Parathyroid adenoma (tissue), 2 donors: ENCODE results near the gene TUBB3.
"Not testable (repeated sequence)": the region's sequence is repeated elsewhere in the genome, so short reads cannot be mapped to it uniquely, and the experiment has no call there.

Experiments used
- H2AFZ ChIP-seq: fragments of 300-600 bp; sonication (generic); one replicate; pipeline ENCODE4 v1.7.0; 2017; ENCODE audit warnings: antibody characterized with exemption, mild to moderate bottlenecking
- H3K27ac ChIP-seq: fragments of 300-600 bp; sonication (generic); one replicate; pipeline ENCODE4 v1.7.0; 2017
- H3K27me3 ChIP-seq: fragments of 300-600 bp; sonication (generic); one replicate; pipeline ENCODE4 v1.7.0; 2017; ENCODE audit warnings: low read length; ENCODE audit not compliant: control insufficient read depth, insufficient read depth
- H3K36me3 ChIP-seq: fragments of 300-600 bp; sonication (generic); one replicate; pipeline ENCODE4 v1.7.0; 2017; ENCODE audit warnings: low read length; ENCODE audit not compliant: control insufficient read depth, insufficient read depth
- H3K4me1 ChIP-seq: fragments of 300-600 bp; sonication (generic); one replicate; pipeline ENCODE4 v1.7.0; 2017; ENCODE audit warnings: control low read depth
- H3K4me2 ChIP-seq: fragments of 300-600 bp; sonication (generic); one replicate; pipeline ENCODE4 v1.7.0; 2017; ENCODE audit warnings: low read length
- H3K4me3 ChIP-seq: fragments of 300-600 bp; sonication (generic); one replicate; pipeline ENCODE4 v1.7.0; 2017; ENCODE audit warnings: low read depth, low read length
- H3K79me2 ChIP-seq: fragments of 300-600 bp; sonication (generic); one replicate; pipeline ENCODE4 v1.7.0; 2017; ENCODE audit warnings: control low read depth
- H3K9ac ChIP-seq: fragments of 300-600 bp; sonication (generic); one replicate; pipeline ENCODE4 v1.7.0; 2017; ENCODE audit warnings: mild to moderate bottlenecking
- H3K9me3 ChIP-seq: fragments of 300-600 bp; sonication (generic); one replicate; pipeline ENCODE4 v1.7.0; 2017; ENCODE audit warnings: low read length; ENCODE audit not compliant: control insufficient read depth
- CTCF ChIP-seq: fragments of 300-600 bp; sonication (generic); IDR thresholded peaks from one replicate; pipeline ENCODE4 v1.7.0; 2017; ENCODE audit warnings: antibody characterized with exemption, mild to moderate bottlenecking
- donor health status: primary hyperparathyroidism.

TUBB3 gene

GRCh38 chr16:89924297-89924924 is 1.3 kb downstream of the TUBB3 start:
- Histone ChIP-seq H3K27me3 (peaks cover 7% of the 10 kb centered on the region), H3K36me3 (no peaks in the 10 kb centered on the region), H3K79me2 (no peaks in the 10 kb centered on the region), H3K4me1 (peaks cover 10% of the 10 kb centered on the region), H3K9me3 (no peaks in the 10 kb centered on the region), H3K27ac (no peak overlapping the region), H3K9ac (no peak overlapping the region), H2AFZ (no peak overlapping the region), H3K4me3 (no peak overlapping the region), H3K4me2 (no peak overlapping the region)
- no peak for TF ChIP-seq CTCF

GRCh38 chr16:89924925-89925307 is 1.8 kb downstream of the TUBB3 start:
- no peak for TF ChIP-seq CTCF
- Histone ChIP-seq H2AFZ (no peak overlapping the region), H3K4me2 (no peak overlapping the region), H3K9ac (no peak overlapping the region), H3K9me3 (no peaks in the 10 kb centered on the region), H3K4me3 (no peak overlapping the region), H3K4me1 (peaks cover 10% of the 10 kb centered on the region), H3K27ac (no peak overlapping the region), H3K27me3 (peaks cover 7% of the 10 kb centered on the region), H3K36me3 (no peaks in the 10 kb centered on the region), H3K79me2 (no peaks in the 10 kb centered on the region)

- H3K4me2 ChIP-seq, result peak overlapping the region; percentile 55
- H3K9ac ChIP-seq, result no peak overlapping the region
- no peaks in the 10 kb centered on the region for H3K9me3 ChIP-seq
- H3K27ac ChIP-seq, result no peak overlapping the region
- no peaks in the 10 kb centered on the region for H3K79me2 ChIP-seq
- TF ChIP-seq CTCF, result no peak
- H3K4me1 ChIP-seq, result peaks cover 10% of the 10 kb centered on the region
- peak overlapping the region; percentile 96 for H2AFZ ChIP-seq
- H3K27me3 ChIP-seq, result peaks cover 7% of the 10 kb centered on the region
- H3K4me3 ChIP-seq, result peak overlapping the region; percentile 34
- no peaks in the 10 kb centered on the region for H3K36me3 ChIP-seq
Observed at GRCh38 chr16:89925596-89926079, 2.5 kb downstream of the TUBB3 start.

GRCh38 chr16:89931305-89931896 is 8.3 kb downstream of the TUBB3 start:
- no peak overlapping the region for H3K9ac ChIP-seq
- no peak for TF ChIP-seq CTCF
- no peaks in the 10 kb centered on the region for H3K79me2 ChIP-seq
- no peak overlapping the region for H2AFZ ChIP-seq
- no peaks in the 10 kb centered on the region for H3K27me3 ChIP-seq
- no peak overlapping the region for H3K27ac ChIP-seq
- no peaks in the 10 kb centered on the region for H3K9me3 ChIP-seq
- peaks cover 1% of the 10 kb centered on the region for H3K4me1 ChIP-seq
- H3K36me3 ChIP-seq, result no peaks in the 10 kb centered on the region
- no peak overlapping the region for H3K4me3 ChIP-seq
- no peak overlapping the region for H3K4me2 ChIP-seq

- H3K4me2 ChIP-seq, result no peak overlapping the region
- H2AFZ ChIP-seq, result no peak overlapping the region
- no peak overlapping the region for H3K9ac ChIP-seq
- no peak for TF ChIP-seq CTCF
- no peaks in the 10 kb centered on the region for H3K27me3 ChIP-seq
- no peak overlapping the region for H3K27ac ChIP-seq
- no peaks in the 10 kb centered on the region for H3K79me2 ChIP-seq
- no peak overlapping the region for H3K4me3 ChIP-seq
- no peaks in the 10 kb centered on the region for H3K4me1 ChIP-seq
- H3K36me3 ChIP-seq, result no peaks in the 10 kb centered on the region
- no peaks in the 10 kb centered on the region for H3K9me3 ChIP-seq
Observed at GRCh38 chr16:89931964-89932363, 8.8 kb downstream of the TUBB3 start.

GRCh38 chr16:89934019-89934418 is 10.9 kb downstream of the TUBB3 start:
- not testable (repeated sequence) for H3K79me2 ChIP-seq, H3K36me3 ChIP-seq

More at GRCh38 chr16:89934019-89934418, 10.9 kb downstream of the TUBB3 start:
- not testable (repeated sequence) for H3K27ac ChIP-seq, H3K9ac ChIP-seq, H2AFZ ChIP-seq, H3K4me2 ChIP-seq, H3K4me1 ChIP-seq, H3K9me3 ChIP-seq, H3K27me3 ChIP-seq, H3K4me3 ChIP-seq
